Esophagus muscularis mucosa (tissue), 4 donors: ENCODE measurements around the gene CPLX1. TPM values are rescaled to one million over a fixed set of nuclear protein-coding genes. Genes with fewer than 3 reads are reported as not detected.

ENCODE experiments used
- DNase-seq: peaks from one replicate; pipeline ENCODE4 v3.0.0-alpha.2; 2017; ENCODE audit errors: extremely low spot score
- H3K27ac ChIP-seq, 4 donors: fragments of 200-600 bp; sonication (generic); replicated peaks in 1 of 4; 1 replicate in 3 of 4; 2 replicates in 1 of 4; pipeline ENCODE4 v1.5.1; 2016 to 2019; ENCODE audit warnings: mild to moderate bottlenecking in 1 of 4
- H3K27me3 ChIP-seq, 4 donors: fragments of 200-600 bp; sonication (generic); one replicate each; pipeline versions ENCODE4 v1.5.1 to v1.6.0; 2016 to 2019
- H3K36me3 ChIP-seq, 4 donors: fragments of 200-600 bp; sonication (generic); one replicate each; pipeline ENCODE4 v1.5.1; 2016 to 2019
- H3K4me1 ChIP-seq, 4 donors: fragments of 200-600 bp; sonication (generic); one replicate each; pipeline ENCODE4 v1.5.1; 2016 to 2019
- H3K4me3 ChIP-seq, 4 donors: fragments of 200-600 bp; sonication (generic); 1 replicate in 2 of 4; 2 replicates in 2 of 4; pipeline ENCODE4 v1.5.1; 2016 to 2019; ENCODE audit warnings: mild to moderate bottlenecking in 4 of 4, moderate library complexity in 1 of 4
- H3K9me3 ChIP-seq, 4 donors: fragments of 200-600 bp; sonication (generic); 1 replicate in 3 of 4; 2 replicates in 1 of 4; pipeline ENCODE4 v1.5.1; 2016 to 2019
- EP300 ChIP-seq: sonication (generic); formaldehyde crosslinking; IDR thresholded peaks from one replicate; pipeline ENCODE4 v1.6.1; 2017; ENCODE audit warnings: antibody characterized with exemption
- POLR2A ChIP-seq: fragments of 450-650 bp; IDR thresholded peaks from one replicate; pipeline ENCODE4 v1.6.1; 2017; ENCODE audit warnings: antibody characterized with exemption, moderate library complexity, mild to moderate bottlenecking, low read depth
- POLR2AphosphoS5 ChIP-seq, 2 donors: sonication (generic); formaldehyde crosslinking; IDR thresholded peaks; one replicate each; pipeline ENCODE4 v1.6.1; 2017; ENCODE audit warnings: antibody characterized with exemption in 2 of 2
- WGBS: methylation state at CpG from one replicate; pipeline ENCODE4 v1.1.5; 2018; 5-methylcytosine and 5-hydroxymethylcytosine counted together
- intact Hi-C: fragments of 100-400 bp; cut with DNase I; formaldehyde crosslinking; loops from one replicate; pipeline ENCODE4 v1.15.1; 2023
- total RNA-seq, 4 donors: library from RNA; depleted of rRNA; stranded (reverse); fragments of >200 nt; gene quantifications; one replicate each; pipeline versions ENCODE4 v1.1.0 to v1.2.1, GENCODE V29; 2016
- TF ChIP-seq, protein P1 (sequence below), 3 experiments: fragments of 200-600 bp in 2 of 3; fragments of 450-650 bp in 1 of 3; sonication (generic) in 2 of 3; IDR thresholded peaks; one replicate each; pipeline ENCODE4 v1.5.1; 2017 to 2019; ENCODE audit warnings: antibody characterized with exemption in 3 of 3, mild to moderate bottlenecking in 2 of 3, moderate library complexity in 1 of 3

Gene CPLX1
- total RNA-seq, 4 donors from 2014 or later: 1.1 to 1.6 (median 1.3) TPM

- Histone ChIP-seq H3K9me3 (peaks cover 0 to 4% (median 0%) of the 10 kb centered on the region in 4 donors), H3K4me3 (no peak overlapping the region), H3K36me3 (peaks cover 16 to 87% (median 62%) of the 10 kb centered on the region in 4 donors), H3K4me1 (peaks cover 29 to 48% (median 40%) of the 10 kb centered on the region in 4 donors), H3K27ac (no peak overlapping the region), H3K27me3 (no peaks in the 10 kb centered on the region)
- intact Hi-C loops: no loop called here
- WGBS: 90% methylated on average over 19 of the region's 19 CpGs
- DNase-seq: no peak
- TF ChIP-seq POLR2AphosphoS5 (IDR thresholded peaks at IDR 0.05): no peak
- TF ChIP-seq, protein P1, sequence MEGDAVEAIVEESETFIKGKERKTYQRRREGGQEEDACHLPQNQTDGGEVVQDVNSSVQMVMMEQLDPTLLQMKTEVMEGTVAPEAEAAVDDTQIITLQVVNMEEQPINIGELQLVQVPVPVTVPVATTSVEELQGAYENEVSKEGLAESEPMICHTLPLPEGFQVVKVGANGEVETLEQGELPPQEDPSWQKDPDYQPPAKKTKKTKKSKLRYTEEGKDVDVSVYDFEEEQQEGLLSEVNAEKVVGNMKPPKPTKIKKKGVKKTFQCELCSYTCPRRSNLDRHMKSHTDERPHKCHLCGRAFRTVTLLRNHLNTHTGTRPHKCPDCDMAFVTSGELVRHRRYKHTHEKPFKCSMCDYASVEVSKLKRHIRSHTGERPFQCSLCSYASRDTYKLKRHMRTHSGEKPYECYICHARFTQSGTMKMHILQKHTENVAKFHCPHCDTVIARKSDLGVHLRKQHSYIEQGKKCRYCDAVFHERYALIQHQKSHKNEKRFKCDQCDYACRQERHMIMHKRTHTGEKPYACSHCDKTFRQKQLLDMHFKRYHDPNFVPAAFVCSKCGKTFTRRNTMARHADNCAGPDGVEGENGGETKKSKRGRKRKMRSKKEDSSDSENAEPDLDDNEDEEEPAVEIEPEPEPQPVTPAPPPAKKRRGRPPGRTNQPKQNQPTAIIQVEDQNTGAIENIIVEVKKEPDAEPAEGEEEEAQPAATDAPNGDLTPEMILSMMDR (IDR thresholded peaks at IDR 0.05): no peak
- TF ChIP-seq EP300: no peak
- no peak for TF ChIP-seq POLR2A
Observed at GRCh38 chr4:769511-769910, 56.4 kb downstream of the CPLX1 start.

DNA sequence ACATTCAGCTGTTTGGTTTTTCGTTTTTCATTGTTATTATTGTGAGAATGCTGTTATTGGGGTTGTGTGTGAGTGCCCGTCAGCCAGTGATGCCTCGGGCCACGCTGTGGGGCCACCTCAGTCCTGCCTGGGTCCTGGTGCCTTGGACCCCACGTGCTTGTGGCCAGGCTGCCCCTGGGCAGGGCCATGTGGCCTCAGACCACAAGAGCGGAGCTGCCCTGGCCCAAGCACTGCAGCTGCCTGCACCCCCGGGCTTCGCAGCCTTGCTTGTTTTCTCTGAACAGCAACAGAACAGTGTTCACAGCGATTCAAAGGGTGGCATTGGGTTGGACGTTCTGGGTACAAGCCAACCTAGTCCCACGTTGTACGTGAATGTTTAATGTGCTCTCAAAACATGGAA lies 56.9 kb downstream of the CPLX1 start:
- no peak overlapping the region for H3K4me3 ChIP-seq
- no peak for DNase-seq
- H3K9me3 ChIP-seq: peaks cover 0 to 5% (median 0%) of the 10 kb centered on the region in 4 donors
- WGBS: 86% methylated on average over 12 of the region's 12 CpGs
- intact Hi-C loops: no loop called here
- H3K27ac ChIP-seq: no peak overlapping the region
- TF ChIP-seq, protein P1 (IDR thresholded peaks at IDR 0.05): no peak
- TF ChIP-seq POLR2AphosphoS5 (IDR thresholded peaks at IDR 0.05) (no peak), EP300 (no peak)
- H3K27me3 ChIP-seq: no peaks in the 10 kb centered on the region
- H3K4me1 ChIP-seq: peaks cover 28 to 43% (median 39%) of the 10 kb centered on the region in 4 donors
- peaks cover 12 to 87% (median 65%) of the 10 kb centered on the region in 4 donors for H3K36me3 ChIP-seq

GRCh38 chr4:768076-768475 lies 57.9 kb downstream of the CPLX1 start:
- H3K36me3 ChIP-seq: peaks cover 8 to 87% (median 66%) of the 10 kb centered on the region in 4 donors
- H3K9me3 ChIP-seq: peaks cover 0 to 5% (median 0%) of the 10 kb centered on the region in 4 donors
- H3K27me3 ChIP-seq: no peaks in the 10 kb centered on the region
- peaks cover 20 to 34% (median 30%) of the 10 kb centered on the region in 4 donors for H3K4me1 ChIP-seq
- intact Hi-C loops: no loop called here
- no peak overlapping the region for H3K27ac ChIP-seq
- no peak overlapping the region for H3K4me3 ChIP-seq
- TF ChIP-seq EP300 (no peak), POLR2A (no peak), POLR2AphosphoS5 (IDR thresholded peaks at IDR 0.05) (no peak)
- TF ChIP-seq, protein P1 (IDR thresholded peaks at IDR 0.05): no peak
- no peak for DNase-seq
- 88% methylated on average over 15 of the region's 15 CpGs for WGBS

DNA sequence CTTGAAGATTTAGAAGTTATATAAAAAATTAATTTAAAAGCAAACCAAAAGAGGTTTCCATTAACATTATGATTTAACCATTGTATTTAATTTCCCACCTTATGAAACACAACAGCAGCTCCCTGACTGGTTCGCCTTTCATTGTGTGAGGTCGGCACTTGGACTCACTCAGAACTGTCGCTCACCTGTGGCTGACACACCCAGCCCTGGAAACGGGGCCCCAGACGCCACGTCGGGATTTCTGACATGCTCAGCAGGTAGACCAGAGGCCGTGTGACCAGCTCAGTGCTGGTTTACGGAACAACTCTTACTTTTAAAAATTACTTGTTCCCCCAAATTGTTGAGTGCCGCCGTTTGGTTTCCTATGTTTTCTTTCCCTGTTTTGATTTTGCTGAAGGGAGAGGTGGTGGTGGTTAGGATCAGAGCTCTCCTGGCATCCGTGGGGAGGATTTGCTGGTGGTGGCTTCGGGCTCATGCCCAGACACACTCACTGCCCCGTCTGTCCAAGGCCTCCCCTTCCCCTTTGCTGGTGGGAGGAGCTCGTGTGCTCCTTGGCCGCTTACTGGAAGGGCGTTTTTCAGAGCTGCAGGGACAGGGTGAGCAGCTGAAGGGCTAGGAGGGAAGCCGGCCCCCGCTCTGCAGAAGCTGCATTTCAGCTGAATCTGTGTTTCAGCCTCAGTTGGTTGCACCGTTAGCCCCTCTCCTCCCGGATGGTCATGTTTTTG lies 59.2 kb downstream of the CPLX1 start:
- no peak overlapping the region for H3K27ac ChIP-seq
- 83% methylated on average over 21 of the region's 21 CpGs for WGBS
- H3K4me3 ChIP-seq: no peak overlapping the region
- intact Hi-C loops: no loop called here
- no peaks in the 10 kb centered on the region for H3K27me3 ChIP-seq
- no peak for DNase-seq
- no peak for TF ChIP-seq POLR2AphosphoS5 (IDR thresholded peaks at IDR 0.05)
- H3K4me1 ChIP-seq: peaks cover 8 to 20% (median 16%) of the 10 kb centered on the region in 4 donors
- H3K36me3 ChIP-seq: peaks cover 10 to 93% (median 79%) of the 10 kb centered on the region in 4 donors
- peaks cover 0 to 5% (median 0%) of the 10 kb centered on the region in 4 donors for H3K9me3 ChIP-seq

DNA sequence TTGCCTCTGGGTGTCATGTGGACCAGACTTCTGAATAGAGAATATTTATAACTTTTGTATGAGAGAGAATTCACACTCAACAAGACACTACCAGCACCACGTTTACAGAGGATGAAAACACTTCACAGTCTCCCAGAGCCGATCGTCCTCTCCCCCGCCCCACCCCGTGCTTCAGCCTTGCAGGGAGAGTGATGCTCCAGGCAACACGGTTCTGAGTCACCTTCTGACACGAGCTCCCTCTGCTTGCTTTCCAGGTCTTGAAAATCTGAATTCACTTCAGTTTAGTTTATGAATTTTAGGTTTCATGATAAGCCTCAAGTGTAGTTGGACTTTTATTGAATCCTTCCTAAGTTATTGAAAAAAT lies 59.8 kb downstream of the CPLX1 start:
- WGBS: 82% methylated on average over 7 of the region's 7 CpGs
- Histone ChIP-seq H3K36me3 (peaks cover 12 to 97% (median 83%) of the 10 kb centered on the region in 4 donors), H3K27me3 (no peaks in the 10 kb centered on the region), H3K4me1 (peaks cover 4 to 15% (median 11%) of the 10 kb centered on the region in 4 donors), H3K4me3 (no peak overlapping the region), H3K9me3 (peaks cover 0 to 5% (median 0%) of the 10 kb centered on the region in 4 donors), H3K27ac (no peak overlapping the region)
- DNase-seq: no peak
- intact Hi-C loops: no loop called here
- TF ChIP-seq, protein P1 (IDR thresholded peaks at IDR 0.05): no peak
- TF ChIP-seq POLR2AphosphoS5 (IDR thresholded peaks at IDR 0.05) (no peak), POLR2A (no peak), EP300 (no peak)
